GM18867 (cell line): ENCODE results near the gene ZNF445.
"Not testable (repeated sequence)": the region's sequence is repeated elsewhere in the genome, so short reads cannot be mapped to it uniquely, and the experiment has no call there.

Experiments
- ATAC-seq: cut with Tn5 transposase; IDR thresholded peaks from one replicate; pipeline ENCODE4 v1.9.1; 2021; ENCODE audit warnings: mild to moderate bottlenecking, moderate library complexity; ENCODE audit not compliant: unreplicated experiment

ZNF445 gene

DNA sequence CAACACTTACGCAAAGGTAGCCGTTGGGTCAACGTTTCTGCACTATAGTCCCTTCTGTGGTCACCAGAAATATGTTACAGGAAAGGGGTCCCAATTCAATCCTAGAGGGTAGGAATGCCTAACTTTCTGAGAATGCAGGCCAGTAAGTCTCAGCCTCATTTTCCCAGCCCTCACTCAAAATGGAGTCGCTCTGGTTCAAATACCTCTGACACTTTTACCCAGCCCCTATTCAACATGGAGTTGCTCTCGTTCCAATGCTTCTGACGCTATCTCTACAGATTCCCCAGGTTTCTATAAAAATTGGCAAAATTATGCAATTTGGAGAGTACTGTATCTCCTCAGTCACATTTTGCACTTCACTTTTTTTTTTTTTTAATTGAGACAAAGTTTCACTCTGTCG lies 39.7 kb downstream of the ZNF445 start:
- no peak for ATAC-seq

DNA sequence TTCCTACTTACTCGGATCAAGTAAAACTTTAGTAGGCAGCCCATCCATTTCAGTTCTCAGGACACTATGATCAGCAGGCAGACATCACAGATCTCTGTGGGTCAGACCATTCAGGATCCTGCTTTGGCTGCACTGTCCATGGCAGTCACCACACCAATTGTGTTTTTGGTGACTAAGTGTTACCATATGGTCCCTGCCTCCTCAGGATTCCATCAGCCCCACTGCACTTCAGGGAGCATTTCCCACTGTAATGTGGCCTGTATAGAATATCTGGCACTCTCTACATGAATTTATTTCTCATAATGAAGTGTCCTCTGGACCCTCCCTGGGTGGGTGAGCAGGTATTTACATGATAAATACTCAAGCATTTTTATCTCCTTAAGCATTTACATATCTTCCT lies 41.3 kb downstream of the ZNF445 start:
- no peak for ATAC-seq

DNA sequence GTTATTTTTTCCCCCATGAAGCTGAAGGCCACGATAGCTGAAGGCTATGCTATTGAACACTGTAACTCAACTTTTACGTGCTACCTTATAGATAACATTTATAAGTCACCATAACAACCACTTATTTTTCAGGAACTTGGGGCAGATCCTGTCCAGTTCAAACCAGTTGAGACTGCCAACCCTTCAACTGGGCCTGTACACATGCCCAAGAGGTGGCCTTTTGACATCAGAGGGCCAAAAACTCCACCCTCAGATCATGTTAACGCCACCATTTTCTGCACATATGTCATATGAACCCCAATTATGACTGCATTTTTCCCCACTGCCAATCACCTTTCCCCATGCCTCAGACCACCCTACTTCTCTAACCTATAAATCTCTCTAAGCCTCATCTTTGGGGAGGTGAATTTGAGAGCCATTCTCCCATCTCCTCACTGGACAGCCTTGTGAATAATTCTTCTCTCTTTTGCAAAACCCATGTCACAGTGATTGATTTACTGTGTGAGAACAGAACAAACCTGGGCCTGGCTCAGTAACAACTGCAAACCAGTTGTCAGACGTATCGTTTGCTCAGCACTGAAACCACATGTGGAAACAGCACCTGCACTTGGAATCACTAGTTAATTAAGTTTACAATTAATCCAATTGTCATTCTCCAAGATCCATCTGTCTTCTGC lies 42.5 kb downstream of the ZNF445 start:
- ATAC-seq = no peak

DNA sequence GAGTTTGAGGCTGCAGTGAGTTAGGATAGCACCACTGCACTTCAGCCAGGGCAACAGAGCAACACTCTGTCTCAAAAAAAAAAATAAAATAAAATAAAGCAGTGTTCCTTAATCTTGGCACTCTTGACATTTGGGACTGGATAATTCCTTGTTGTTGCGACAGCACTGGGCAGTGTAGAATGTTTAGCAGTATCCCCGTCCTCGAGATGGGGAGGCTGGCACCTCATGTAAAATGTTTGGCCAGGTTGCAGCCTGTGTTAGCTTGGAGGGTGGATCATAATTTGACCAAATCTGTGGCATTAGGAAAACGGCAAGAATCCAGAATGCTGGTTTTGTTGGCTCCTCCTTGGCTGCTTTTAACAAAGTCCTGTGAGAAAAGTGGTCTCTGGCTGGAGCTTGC lies 47.0 kb downstream of the ZNF445 start:
- ATAC-seq = no peak

DNA sequence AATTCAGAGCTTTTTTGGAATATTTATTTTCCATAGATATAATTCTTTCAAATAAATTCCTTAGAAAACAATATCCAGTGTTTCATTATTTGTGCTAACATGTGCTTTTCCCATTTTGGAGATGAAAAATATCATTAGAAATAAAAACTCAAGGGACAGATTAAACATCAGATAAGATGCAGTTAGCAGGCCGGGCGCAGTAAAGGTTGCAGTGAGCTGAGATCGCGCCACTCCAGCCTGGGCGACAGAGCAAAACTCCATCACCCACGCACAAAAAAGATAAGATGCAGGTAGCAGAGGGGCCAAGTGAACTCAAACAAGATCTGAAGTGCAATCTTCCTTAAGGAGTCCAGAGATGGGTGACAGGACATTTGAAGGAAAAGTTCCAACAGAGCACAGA lies 48.0 kb downstream of the ZNF445 start:
- no peak for ATAC-seq

DNA sequence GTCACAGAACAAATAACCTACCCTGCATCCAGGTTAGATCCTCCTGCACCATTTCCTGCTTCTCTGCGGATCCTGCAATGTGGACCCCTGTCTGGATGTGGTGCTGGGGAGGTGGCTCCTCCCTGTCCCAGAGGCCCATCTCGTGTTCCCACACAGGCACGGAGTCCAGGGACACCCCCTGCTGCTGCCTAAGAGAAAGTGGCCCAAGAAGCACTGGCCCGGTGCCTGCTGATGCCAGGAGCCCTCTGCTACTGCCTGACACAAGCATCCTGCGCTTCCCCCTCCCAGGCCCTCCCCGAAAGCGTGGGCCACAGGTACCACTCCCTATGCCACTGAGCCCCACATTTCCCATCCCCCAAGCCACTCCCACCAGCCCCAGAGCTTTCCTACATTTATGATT lies 48.6 kb downstream of the ZNF445 start:
- no peak for ATAC-seq

DNA sequence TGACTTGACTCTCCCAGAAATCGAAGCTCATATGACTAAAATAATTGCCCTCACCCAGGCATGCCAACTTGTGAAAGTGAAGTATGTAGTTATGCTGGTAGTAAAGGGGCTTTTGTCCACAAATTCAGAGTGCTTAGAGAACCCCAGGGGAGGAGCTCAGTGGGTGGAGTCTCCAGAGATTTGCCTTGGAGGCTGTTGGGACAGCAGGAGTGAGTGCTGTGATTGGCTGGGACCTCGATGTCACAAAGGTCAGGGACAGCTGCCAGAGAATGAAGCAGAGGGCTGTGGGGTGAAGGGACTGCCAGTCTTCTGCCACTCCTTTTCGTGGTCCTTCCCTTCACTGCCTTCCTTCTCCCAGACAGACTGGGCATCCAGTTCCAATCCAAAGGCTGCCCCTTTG lies 49.8 kb downstream of the ZNF445 start:
- ATAC-seq = no peak

DNA sequence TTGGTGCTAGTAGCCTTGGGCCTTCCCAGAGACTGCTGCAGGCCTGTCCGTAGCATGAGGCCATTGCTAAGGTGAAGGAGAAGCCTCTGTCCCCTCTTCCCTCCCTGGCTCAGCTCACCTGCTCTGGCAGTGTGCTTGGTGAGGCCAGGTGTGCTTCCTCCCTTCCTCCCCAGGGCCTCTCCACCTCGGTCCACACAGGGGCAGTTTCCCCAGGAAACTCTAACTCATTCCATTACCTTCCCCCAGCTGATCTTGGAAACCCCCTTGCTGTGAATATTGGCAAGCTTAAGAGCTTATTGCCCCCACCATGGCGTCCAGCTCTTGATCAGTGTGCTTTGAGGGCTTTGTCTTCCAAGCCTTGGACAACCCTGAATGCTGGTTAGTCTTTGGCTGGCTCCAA lies 52.7 kb downstream of the ZNF445 start:
- ATAC-seq = no peak

DNA sequence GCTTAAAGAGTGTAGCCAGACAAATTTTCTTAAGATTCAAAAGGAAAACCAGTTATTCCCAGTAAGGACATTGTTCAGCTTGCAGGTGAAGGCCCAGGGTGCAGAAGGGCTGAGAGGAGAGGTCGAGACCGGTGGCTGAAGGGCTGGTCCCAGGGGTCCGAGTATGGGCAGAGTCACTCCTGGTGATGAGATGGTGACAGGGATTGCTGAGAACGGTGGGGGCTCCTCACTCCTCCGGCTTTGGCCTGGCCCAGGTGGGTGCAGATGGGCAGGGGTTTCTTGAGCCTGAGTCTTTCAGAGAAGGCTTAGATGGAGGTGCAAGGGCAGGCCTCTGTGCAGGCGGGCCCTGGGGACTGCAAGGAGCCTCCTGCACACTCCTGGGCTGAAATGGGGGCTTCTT lies 56.2 kb downstream of the ZNF445 start:
- ATAC-seq = no peak

DNA sequence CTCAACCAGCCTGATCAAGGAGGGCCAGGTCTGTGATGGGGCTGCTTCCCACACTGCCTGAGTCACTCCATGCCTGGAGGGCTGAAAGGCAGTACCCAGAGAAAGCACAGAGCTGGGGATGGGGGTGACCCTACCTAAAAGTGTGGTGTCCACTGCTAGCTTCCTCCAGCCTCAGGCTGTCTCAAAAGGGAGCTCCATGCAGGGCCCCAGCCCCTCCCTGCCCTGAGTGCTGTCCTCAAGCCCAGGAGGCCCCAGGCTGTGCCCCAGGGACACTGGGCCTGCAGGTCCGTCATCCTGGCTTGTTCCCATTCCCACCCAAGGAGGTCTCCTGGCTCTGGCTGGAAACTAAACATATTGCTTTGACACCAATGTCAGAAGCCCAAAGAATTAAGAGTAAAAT lies 56.8 kb downstream of the ZNF445 start:
- ATAC-seq = no peak

DNA sequence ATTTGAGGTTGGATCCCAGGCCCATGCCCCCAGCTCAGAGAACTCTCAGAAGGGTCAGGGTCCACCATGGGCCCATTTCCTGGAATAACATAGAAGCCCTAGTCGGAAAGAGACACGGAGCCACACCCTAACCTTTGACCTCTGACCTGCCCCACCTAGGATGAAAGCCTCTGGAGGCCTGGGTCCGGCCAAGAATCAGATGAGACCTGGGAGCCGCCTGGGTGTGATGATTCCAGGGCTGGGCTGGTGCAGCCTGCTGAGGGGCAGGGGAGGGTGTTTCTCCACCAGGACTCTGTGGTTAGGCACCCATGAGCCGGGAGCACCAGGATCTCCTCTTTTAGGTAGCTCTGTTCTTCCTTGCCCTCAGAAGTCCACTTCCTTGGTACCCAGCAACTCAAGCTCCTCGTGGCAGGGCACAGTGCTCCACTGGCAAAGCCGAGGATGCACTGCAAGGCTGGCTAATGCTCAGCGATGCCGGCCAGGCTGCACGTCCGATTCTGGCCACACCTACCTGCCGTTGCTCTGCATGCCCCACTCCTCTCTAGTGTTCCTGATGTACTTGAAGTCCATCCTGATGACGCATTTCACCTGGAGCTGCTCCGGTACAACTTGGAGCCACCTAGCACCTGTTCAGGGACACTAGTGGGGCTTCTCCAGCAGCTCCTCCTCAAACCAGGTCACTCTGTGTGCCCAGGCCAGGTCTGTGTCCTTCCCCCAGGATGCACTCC lies 57.4 kb downstream of the ZNF445 start:
- ATAC-seq = no peak

DNA sequence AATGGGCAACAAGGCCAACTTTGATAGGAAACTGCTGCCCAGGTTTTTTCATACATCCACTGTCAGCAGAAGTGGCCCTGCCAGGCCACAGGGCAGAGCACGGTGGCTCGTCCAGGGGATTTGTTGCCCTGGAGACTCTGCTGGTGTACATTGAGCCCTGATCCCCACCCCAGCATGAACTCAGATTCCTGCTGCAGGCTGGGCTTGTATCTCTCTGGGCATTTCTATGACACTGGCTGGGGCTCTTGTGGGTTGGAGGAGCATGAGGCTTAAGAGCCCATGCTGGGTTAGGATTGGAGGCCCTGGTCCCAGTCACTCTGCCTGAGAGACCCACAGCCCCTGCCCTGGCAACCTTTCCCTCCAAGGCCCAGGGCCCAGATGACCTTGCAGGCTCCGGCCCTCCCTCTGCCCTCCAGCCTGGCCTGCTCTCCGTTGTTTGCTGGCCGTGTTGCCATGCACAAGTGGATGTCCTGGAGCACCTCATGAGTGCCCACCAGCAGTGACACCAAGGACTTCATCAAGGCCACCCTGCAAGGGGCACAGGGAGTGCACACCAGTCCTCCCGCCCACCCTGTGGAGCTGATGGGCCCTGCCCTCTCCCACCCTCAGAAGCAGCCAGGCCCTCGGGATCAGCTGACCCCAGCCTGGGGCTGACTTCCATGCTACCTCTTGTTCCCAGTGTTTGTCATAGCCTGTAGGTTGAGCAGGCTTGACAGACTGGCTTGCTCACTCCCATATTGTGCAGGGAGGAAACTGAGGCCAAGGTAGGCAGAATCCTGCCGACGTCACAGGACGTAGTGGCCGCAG lies 58.2 kb downstream of the ZNF445 start:
- ATAC-seq = no peak

DNA sequence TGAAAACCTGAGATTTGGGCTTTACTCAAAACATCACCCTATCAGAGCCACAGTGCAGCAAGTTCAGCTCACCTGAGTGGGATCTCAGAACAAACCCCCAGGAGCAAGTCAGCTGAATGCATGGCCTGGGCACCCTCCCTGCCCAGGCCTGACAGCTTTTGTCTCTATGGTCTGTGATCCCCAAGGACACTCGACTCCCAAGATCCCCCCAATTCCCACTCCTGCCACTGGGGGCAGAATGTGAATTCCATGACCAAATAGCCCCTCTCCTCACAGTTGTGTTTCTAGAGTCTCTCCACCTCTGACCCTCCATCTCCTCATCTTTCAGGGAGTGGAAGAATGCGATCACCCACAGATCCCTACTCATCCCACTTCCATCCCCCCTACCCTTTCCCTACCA lies 58.9 kb downstream of the ZNF445 start:
- ATAC-seq = no peak

DNA sequence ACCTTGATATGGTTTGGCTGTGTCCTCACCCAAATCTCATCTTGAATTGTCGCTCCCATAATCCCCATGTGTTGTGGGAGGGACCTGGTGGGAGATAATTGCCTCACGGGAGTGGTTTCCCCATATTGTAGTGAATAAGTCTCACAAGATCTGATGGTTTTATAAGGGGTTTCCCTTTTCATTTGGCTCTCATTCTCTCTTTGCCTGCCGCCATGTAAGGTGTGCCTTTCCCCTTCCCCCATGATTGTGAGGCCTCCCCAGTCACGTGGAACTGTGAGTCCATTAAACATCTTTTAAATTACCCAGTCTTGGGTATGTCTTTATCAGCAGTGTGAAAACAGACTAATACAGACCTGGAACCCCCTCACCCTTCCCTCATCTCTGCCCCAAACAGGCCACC lies 59.4 kb downstream of the ZNF445 start:
- ATAC-seq = not testable (repeated sequence)

DNA sequence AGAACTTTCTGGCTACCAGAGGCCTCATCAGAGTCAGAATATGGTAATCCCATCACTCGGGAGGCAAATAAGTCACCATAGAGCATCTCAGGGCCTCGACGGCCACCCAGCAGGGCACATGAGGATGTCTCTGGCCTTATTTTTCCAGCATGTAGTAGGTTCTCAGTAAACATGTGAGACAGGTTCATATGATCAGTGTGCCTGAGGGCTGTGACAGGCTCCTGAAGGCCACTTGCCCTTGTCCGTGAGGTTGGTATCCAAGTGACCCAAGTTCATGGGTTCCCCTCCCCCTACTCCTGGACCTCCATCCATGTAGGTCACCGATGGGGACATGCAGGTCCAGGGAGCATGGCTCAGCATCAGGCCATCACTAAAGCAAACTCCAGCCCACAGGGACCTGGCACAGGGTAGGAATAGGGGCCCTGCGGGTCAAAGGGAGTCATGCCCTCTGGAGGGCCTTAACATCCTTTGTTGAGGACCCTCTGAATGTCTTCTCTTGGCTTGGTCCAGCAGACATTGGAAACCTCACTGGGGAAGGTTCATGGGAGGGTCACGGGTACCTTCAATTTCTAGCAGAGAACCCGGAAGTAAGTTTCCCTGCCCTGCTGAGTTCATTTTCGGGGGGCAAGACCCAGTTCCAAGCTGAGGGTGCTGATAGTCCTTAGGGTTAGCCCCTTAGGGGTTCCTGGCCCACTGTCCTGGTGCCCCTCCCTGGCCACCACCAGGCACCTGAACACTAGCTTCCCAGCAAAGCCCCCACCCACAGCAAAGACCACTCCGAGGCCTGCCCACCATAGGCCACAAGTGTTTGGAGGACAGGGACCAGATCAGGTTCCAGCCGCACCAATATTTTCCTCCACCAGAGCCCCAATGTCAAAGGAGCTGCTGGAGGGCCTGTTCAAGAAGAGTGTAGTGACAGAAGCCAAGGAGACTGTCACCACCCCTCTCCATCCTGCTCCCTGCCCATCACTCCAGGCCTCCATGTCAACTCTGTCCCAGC lies 61.1 kb downstream of the ZNF445 start:
- ATAC-seq = no peak

DNA sequence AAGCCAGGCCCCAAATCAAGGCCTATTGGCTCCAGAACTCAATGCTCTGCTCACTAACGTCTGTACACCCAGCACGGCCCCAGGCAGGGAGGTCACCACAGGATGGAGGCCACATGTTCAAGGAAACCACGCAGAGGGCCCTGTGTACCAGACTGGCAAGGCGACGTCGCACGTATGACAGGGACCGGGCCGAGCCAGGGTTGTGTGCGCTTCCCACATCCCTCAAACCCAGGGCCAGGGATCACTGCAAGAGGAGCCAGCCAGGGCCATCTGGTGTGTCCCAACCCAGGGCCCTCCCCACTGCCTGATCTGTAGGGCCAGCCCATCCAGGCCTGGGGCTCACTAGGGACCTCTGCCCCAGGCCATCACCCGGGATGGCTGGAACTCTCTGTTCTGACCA lies 62.0 kb downstream of the ZNF445 start:
- no peak for ATAC-seq

DNA sequence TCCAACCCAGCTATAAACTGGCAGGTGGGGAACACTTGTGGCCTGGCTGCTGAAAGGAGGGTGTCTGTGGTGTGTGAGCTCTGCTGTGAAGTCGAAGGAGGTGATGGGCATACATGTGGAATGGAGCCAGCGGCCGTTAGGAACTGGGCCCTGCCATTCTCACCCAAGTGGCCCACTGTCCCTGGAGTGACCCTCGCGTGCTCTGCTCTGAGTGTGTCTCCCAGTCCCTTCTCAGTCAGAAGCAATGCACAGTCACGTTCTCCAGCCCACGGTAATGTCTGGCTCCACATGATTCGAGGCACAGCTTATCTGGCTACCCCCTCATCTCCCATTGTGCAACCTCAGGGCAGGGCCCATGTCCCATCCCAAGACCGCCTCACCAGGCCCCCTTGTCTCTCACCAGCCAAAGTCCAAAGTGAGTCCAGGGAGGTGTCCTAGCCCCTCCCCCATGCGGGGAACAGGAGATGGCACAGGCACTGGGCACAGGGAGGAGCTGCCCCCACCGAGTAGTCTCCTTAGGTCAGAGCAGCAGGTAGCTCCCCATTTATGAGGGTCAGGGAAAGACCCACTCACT lies 62.9 kb downstream of the ZNF445 start:
- no peak for ATAC-seq

DNA sequence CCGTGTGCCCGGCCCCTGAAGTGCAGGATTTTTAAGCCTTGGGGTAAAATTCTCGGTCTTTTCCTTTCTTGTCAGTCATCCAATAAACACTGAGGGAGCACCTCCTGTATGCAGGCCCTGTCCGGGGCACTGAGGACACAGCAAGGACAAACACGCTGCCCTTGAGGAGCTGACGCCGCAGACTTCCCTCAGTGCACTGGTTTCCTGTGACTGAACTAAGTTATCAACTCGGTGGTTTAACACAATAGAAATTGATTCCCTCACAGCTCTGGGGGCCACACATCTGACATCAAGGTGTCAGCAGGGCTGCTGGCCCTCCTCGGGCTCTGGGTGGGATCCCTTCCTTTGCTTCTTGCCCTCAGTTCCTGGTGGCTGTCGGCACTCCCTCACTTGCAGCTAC lies 65.1 kb downstream of the ZNF445 start:
- no peak for ATAC-seq

DNA sequence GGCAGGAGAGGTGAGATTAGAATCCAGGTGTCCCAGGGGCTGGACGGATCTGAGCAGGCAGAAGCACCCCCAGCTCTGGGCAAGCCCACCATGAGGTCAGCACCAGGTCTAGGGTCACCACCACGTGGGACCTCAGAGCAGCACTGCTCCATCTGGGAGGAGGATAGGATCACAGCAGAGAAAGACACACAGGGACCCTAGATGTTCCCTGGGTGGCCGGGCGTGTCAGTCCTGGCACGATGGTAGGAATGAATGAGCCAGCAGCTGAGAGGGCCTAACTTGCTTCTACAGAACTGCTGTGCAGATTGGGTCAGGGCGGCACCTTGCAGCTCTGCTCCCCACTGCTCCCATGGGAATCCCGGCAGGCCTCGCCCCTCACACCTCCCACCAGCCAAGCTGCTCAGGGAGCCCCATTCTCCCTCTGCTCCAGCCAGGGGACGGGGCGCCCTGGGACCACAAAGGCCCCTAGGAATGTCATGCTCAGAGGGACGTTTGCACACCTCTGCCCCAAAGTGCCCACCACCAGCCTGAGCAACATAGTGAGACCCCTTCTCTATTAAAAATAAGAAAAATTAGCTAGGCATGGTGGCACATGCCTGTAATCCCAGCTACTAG lies 66.3 kb downstream of the ZNF445 start:
- ATAC-seq = no peak
